IMR-90 (cell line): ENCODE results near the gene RAB18.

Experiments
- CEBPB ChIP-seq: IDR thresholded peaks from 2 replicates; pipeline ENCODE4 v1.6.1; 2012; ENCODE audit warnings: low read depth, low read length, improper control_type of control experiment
- CTCF ChIP-seq: conservative IDR thresholded peaks from 2 replicates; pipeline ENCODE4 v1.5.1; 2012; ENCODE audit warnings: mild to moderate bottlenecking, low read depth, low read length, improper control_type of control experiment
- FOS ChIP-seq: fragments of 150-350 bp; IDR thresholded peaks from 2 replicates; pipeline ENCODE4 v1.6.1; 2016; ENCODE audit warnings: low read depth, low read length
- MAFK ChIP-seq: IDR thresholded peaks from 2 replicates; pipeline ENCODE4 v1.6.1; 2012; ENCODE audit warnings: low read depth, low read length, improper control_type of control experiment
- MXI1 ChIP-seq: IDR thresholded peaks from 2 replicates; pipeline ENCODE4 v1.6.1; 2012; ENCODE audit warnings: low read depth, mild to moderate bottlenecking, low read length, moderate library complexity, borderline replicate concordance
- POLR2A ChIP-seq: IDR thresholded peaks from 2 replicates; pipeline ENCODE4 v1.6.1; 2012; ENCODE audit warnings: mild to moderate bottlenecking, low read depth, low read length
- RAD21 ChIP-seq: IDR thresholded peaks from 2 replicates; pipeline ENCODE4 v1.6.1; 2012; ENCODE audit warnings: low read length, improper control_type of control experiment
- RCOR1 ChIP-seq: IDR thresholded peaks from 2 replicates; pipeline ENCODE4 v1.6.1; 2012; ENCODE audit warnings: mild to moderate bottlenecking, low read length, improper control_type of control experiment; ENCODE audit not compliant: insufficient replicate concordance
- RFX5 ChIP-seq: IDR thresholded peaks from 2 replicates; pipeline ENCODE4 v1.8.0; 2012; ENCODE audit warnings: low read depth, mild to moderate bottlenecking, low read length, moderate library complexity
- USF2 ChIP-seq: fragments of 150-350 bp; IDR thresholded peaks from 2 replicates; pipeline ENCODE4 v1.6.1; 2017; ENCODE audit warnings: mild to moderate bottlenecking, antibody characterized with exemption, low read length, low read depth

- TF ChIP-seq CEBPB (no peak), FOS (no peak), CTCF (no peak), MXI1 (no peak), MAFK (no peak), RAD21 (no peak), RFX5 (no peak), USF2 (no peak), POLR2A (no peak), RCOR1 (no peak)
Measured at GRCh38 chr10:27500096-27500495, 4.0 kb upstream of the RAB18 start.
